ENCODE data around the gene NRG3.

NRG3 gene

DNA sequence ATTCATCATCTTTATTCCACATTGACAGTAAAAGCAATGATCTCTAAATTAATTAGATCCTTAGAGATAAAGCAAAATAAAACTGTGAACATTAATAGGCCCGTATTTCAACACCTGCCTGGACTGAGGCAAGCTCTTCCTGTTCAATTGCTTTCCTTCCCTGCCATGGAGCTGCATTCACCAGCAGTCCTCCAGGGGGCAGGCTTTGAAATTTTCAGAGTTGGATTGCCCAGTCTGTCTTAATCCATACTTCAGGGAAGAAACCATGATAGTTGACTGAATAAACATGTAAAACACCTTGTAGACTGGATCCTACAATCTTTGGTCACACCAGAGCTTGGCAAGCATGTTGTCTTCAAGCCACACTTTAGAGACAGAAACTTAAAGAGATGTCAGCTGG, 936.6 kb downstream of the NRG3 start:
- no peak overlapping the region for H3K4me3 ChIP-seq (ENCODE audit: low read depth, low read length)
- no peak for DNase-seq (ENCODE audit: low read depth)
- TF ChIP-seq, protein P1, sequence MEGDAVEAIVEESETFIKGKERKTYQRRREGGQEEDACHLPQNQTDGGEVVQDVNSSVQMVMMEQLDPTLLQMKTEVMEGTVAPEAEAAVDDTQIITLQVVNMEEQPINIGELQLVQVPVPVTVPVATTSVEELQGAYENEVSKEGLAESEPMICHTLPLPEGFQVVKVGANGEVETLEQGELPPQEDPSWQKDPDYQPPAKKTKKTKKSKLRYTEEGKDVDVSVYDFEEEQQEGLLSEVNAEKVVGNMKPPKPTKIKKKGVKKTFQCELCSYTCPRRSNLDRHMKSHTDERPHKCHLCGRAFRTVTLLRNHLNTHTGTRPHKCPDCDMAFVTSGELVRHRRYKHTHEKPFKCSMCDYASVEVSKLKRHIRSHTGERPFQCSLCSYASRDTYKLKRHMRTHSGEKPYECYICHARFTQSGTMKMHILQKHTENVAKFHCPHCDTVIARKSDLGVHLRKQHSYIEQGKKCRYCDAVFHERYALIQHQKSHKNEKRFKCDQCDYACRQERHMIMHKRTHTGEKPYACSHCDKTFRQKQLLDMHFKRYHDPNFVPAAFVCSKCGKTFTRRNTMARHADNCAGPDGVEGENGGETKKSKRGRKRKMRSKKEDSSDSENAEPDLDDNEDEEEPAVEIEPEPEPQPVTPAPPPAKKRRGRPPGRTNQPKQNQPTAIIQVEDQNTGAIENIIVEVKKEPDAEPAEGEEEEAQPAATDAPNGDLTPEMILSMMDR (IDR thresholded peaks at IDR 0.05; ENCODE audit: low read depth, low read length, missing control alignments): peak; percentile 49

DNA sequence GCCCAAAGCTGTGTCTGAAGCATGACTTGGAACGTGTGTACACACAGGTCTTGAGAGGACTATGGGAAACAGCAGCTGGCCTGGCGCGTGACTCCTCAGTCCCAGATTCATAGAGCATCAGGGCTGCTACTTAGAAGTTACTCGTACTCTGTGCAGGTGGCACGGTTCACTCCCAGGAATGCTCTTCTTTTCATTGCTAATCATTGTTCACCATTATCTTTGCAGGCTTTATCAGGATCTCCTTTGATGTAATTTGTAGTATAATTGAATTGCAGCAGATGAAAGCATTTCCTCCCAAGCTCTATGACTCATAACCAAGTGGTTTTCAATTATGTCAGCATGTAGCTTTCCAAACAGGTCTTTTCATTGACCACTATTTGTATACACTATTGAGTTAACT, 938.9 kb downstream of the NRG3 start:
- no peak for DNase-seq (ENCODE audit: low read depth)
- TF ChIP-seq, protein P1 (IDR thresholded peaks at IDR 0.05; ENCODE audit: low read depth, low read length, missing control alignments): no peak
- no peak overlapping the region for H3K4me3 ChIP-seq (ENCODE audit: low read depth, low read length)

DNA sequence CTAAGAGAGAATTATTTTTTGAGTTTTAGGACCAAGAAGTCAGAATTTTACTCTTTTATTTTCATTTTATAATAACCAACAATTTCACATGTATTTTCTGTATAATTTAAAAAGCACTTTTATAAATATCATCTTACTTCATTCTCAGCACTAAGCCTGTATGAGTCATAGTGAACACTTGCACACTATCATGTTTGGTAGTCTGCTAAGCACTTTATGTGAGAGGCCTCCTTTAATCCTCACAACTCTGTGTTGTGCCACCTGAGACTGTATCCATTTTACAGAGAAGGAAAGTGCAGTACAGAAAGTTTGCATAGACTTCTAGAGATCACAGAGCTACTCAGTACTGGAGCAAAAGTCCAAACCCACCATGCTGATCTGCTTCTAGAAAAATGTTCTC, 939.6 kb downstream of the NRG3 start:
- no peak overlapping the region for H3K4me3 ChIP-seq (ENCODE audit: low read depth, low read length)
- DNase-seq (ENCODE audit: low read depth): no peak
- TF ChIP-seq, protein P1 (IDR thresholded peaks at IDR 0.05; ENCODE audit: low read depth, low read length, missing control alignments): no peak

DNA sequence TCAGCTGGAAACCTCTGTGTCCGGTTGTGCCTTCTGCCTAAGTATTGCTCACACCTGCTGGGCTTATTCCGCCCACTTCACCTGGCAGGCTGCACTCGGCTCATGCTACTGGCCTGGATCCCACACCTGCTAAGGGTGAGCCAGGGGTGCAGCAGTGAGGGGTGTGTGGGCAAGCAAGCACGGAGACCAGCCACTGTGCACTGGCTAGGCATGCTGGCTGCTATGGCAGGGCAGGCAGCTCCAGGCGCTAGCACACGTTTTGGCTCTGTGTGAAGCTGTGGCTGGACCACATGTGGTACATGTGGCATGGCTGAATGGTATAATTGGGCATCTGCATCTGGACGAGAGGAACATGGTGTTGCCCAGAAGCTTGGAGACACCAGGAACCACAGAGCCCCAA, 940.7 kb downstream of the NRG3 start:
- TF ChIP-seq, protein P1 (IDR thresholded peaks at IDR 0.05; ENCODE audit: low read depth, low read length, missing control alignments): no peak
- H3K4me3 ChIP-seq (ENCODE audit: low read depth, low read length): no peak overlapping the region
- no peak for DNase-seq (ENCODE audit: low read depth)

DNA sequence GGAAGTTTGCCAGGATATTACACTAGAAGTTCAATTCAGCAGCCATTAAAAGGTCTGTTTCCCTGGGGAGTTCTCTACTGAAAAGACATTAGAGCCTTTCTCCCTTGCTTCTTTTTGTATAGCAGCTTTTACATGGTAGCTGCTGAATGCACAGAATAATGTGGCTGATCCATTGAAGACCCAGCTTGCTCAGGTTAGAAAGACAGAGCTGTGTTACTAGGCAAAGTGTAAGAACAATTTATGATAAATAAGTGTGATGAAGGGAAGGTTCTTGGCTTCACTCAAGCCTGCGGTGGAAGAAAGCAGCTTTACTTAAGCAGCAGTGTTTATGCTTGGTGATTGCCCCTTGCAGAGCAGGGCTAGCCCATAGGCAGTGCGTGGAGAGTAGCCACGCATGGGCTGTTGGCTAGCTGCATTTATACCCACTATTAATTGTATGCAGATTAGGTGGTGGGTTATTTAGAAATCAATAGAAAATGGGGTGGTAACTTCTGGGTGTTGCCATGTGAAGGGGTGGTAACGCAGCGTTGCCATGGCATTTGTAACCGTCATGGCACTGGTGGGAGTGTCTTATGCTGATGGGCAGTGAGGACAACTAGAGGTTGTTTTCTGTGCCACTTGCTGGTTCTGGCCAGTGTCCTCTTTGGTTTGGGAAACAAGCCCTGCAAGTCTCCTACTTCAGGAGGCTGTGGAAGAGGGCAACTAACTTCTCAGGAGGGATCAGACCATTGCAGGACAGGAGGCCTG, 942.9 kb downstream of the NRG3 start:
- TF ChIP-seq, protein P1 (IDR thresholded peaks at IDR 0.05; ENCODE audit: low read depth, low read length, missing control alignments): no peak
- DNase-seq (ENCODE audit: low read depth): no peak
- H3K4me3 ChIP-seq (ENCODE audit: low read depth, low read length): no peak overlapping the region

DNA sequence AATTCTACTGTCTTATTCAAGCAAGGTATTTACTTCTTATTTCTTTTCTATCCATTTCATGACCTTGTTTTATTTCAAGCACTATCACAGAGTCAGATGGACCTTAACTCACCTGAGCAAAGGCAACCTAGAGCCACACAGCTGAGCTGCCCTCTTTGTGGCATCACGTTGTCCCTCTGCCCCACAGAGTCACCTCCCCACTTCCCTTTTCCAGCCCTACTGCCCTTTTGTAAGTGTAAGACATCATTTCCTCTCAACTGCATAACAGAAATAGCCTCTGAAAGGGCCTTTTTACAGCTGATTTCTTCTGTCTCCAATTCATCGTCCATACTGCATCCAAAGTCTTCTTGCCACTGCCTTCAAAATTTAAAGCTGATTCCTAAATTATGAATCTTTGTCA, 946.0 kb downstream of the NRG3 start:
- DNase-seq (ENCODE audit: low read depth): no peak
- TF ChIP-seq, protein P1 (IDR thresholded peaks at IDR 0.05; ENCODE audit: low read depth, low read length, missing control alignments): no peak
- no peak overlapping the region for H3K4me3 ChIP-seq (ENCODE audit: low read depth, low read length)

DNA sequence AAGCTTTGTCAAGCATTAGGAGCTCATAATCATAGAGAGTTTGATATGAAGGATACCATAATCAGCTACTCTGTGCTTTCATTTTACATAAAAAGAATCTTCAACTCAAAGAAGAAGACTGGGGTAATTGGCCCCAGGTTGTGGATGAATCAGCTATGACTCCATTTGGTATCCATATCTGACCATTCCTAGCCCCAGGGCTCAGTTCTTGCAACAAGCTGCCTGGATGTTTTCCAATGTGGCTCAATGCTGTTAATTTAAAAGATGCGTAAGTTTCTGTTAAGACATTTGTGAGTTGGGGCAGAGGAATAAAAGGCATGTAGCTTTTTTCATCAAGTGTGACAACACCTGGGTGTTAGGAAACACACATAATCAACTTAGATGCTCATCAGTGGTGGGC, 951.1 kb downstream of the NRG3 start:
- TF ChIP-seq, protein P1 (IDR thresholded peaks at IDR 0.05; ENCODE audit: low read depth, low read length, missing control alignments): no peak
- DNase-seq (ENCODE audit: low read depth): no peak
- H3K4me3 ChIP-seq (ENCODE audit: low read depth, low read length): no peak overlapping the region

Measured in GM12864 (cell line).